OCI-LY3 (cell line): ENCODE data around the gene CCDC177.

Experiments used
- H2AFZ ChIP-seq: fragments of 200-600, 300-600 bp; shearing (Covaris generic); 2 replicates; pipeline ENCODE4 v1.6.0; 2014; ENCODE audit warnings: antibody characterized with exemption, low read depth, low read length
- H3K27ac ChIP-seq: fragments of 200-600, 300-600 bp; sonication (generic); 2 replicates; pipeline ENCODE4 v1.5.1; 2014; ENCODE audit warnings: mild to moderate bottlenecking, low read length, moderate library complexity, mixed read lengths
- H3K27me3 ChIP-seq: fragments of 200-600, 300-600 bp; sonication (generic); 2 replicates; pipeline ENCODE4 v1.6.1; 2014; ENCODE audit warnings: low read depth, low read length, mixed read lengths
- H3K36me3 ChIP-seq: fragments of 200-600, 300-600 bp; sonication (generic); replicated peaks from 2 replicates; pipeline ENCODE3; 2014; ENCODE audit warnings: low read depth, low read length, mixed read lengths
- H3K4me1 ChIP-seq: fragments of 300-600, 200-600 bp; sonication (generic); 2 replicates; pipeline ENCODE4 v1.6.1; 2014; ENCODE audit warnings: low read length, mixed read lengths
- H3K4me2 ChIP-seq: fragments of 200-600, 300-600 bp; sonication (generic); 2 replicates; pipeline ENCODE4 v1.6.1; 2014; ENCODE audit warnings: low read length, mixed read lengths
- H3K4me3 ChIP-seq: fragments of 300-600, 200-600 bp; sonication (generic); 2 replicates; pipeline ENCODE4 v1.5.1; 2014; ENCODE audit warnings: antibody characterized with exemption, mild to moderate bottlenecking, low read length, moderate library complexity
- H3K79me2 ChIP-seq: fragments of 300-600, 200-600 bp; shearing (Covaris generic); 2 replicates; pipeline ENCODE4 v1.6.1; 2014; ENCODE audit warnings: mild to moderate bottlenecking, low read length, mixed read lengths
- H3K9ac ChIP-seq: fragments of 300-600, 200-600 bp; shearing (Covaris generic); 2 replicates; pipeline ENCODE4 v1.6.0; 2014; ENCODE audit warnings: mild to moderate bottlenecking, low read length, moderate library complexity
- H3K9me3 ChIP-seq: fragments of 200-600, 300-600 bp; shearing (Covaris generic); 2 replicates; pipeline ENCODE4 v1.6.1; 2014; ENCODE audit warnings: low read length, mixed read lengths; ENCODE audit not compliant: insufficient read depth
- H4K20me1 ChIP-seq: fragments of 200-600, 300-600 bp; sonication (generic); 2 replicates; pipeline ENCODE4 v1.6.1; 2016; ENCODE audit warnings: low read length, mixed read lengths; ENCODE audit not compliant: insufficient read depth
- EZH2phosphoT487 ChIP-seq: fragments of 200-600 bp; shearing (Covaris generic); IDR thresholded peaks from 2 replicates; pipeline ENCODE4 v1.6.1; 2018; ENCODE audit warnings: antibody characterized with exemption, mixed run types, low read depth
- TF ChIP-seq, protein P1 (sequence below): fragments of 200-600, 300-600 bp; sonication (generic); IDR thresholded peaks from 2 replicates; pipeline ENCODE4 v1.5.1; 2014; ENCODE audit warnings: antibody characterized with exemption, low read length, low read depth

Gene CCDC177

DNA sequence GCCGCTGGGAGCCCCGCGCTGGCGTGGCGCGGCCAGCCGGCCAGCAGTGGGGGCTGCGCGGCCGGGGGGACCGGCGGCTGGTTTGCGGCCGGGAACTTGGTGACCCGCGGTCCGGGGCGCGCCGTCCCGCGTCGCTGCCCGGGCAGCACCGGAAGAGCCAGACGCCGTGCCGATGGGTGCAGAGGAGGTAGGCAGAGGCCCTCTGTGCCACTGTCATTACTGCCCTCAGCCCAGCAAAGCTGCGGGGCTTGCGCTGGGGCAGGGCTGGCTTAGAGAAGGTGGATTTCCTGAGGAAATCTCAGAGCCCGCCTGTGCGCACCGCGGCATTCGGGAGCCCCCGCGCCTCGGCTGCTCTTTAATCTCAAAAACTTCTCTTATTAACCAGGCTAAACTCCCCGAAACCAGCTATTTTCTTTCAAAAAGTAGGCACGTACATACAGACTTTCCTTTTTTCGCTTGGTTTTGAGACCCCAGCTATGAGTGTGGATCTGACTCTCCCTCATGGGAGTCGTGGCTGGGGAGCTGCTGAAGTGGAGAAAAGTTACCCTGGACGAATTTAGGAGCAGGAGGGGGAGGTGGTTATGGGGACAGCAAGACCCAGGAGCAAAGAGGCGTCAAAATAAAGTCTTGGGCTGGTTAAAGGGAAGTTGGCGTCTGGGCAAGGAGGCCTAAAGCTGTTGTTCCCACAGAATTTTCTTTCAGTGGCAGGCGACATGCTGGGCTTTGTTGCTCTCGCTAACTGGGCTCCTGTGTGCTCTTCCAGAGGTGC, 37.5 kb upstream of the CCDC177 start:
- Histone ChIP-seq H3K4me1 (peaks cover 55% of the 10 kb centered on the region), H3K27ac (peak overlapping the region; percentile 96)

DNA sequence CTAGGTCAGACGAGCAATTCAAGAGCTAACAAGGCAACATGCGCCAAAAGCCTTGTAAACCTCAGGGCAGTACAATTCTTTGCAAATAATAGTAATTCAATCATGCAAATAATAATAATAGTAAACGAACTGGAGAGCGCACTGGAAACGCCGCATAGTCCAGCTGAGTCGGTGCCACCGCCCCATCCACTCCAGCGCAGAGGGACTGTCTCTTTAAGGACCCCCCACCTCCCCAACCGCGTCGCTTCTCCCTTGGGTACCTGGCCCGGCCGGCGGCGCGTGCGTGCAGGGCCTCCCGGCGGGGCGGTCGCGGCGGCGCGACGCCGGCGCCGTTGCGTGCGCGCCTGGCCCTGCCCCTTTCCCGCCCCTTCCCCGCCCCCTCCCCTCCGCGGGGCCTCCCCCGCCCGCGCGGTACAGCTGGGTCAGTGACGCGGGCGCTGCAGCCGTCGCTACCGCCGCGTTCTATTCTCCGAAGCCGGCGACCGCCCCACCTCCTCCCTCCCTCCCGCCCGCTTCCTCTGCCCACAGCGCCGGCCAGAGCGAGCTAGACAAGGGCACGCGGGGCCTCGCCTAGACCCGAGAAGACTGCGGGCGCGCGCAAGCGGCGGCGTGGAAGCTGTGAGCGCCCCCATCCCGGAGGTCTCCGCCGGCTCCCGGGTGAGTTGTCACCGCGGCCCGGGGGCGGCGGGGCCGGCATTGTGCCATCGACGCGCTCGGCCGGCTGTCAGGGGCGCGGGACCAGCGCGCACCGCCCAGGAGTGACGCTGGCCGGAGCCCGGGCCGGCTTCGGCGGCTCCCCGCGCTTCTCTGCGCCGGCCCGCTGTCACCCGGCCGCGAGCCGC, 36.7 kb upstream of the CCDC177 start, which contains the start of gene SUSD6:
TSS of gene SUSD6 (plus strand) at position 425 of the 842 bp plus-strand sequence. CDS start 46,997 bp downstream, outside the sequence.
- Histone ChIP-seq H3K79me2 (peaks cover 35% of the 10 kb centered on the region), H3K4me1 (peaks cover 53% of the 10 kb centered on the region), H3K27ac (peak within 1 kb of the TSS; percentile 96)

More for the DNA sequence above, 37.5 kb upstream of the CCDC177 start:
- Histone ChIP-seq H2AFZ (0 out of 2 replicates have a peak overlapping the region, but pooled peaks have one; percentile 24), H3K4me2 (peak overlapping the region; percentile 97), H3K9ac (peak overlapping the region; percentile 99), H3K4me3 (peak overlapping the region; percentile 97), H3K27me3 (no peaks in the 10 kb centered on the region), H4K20me1 (0 out of 2 replicates have a peak, but pooled peaks cover under 1% of the 10 kb centered on the region), H3K9me3 (no peaks in the 10 kb centered on the region), H3K79me2 (peaks cover 43% of the 10 kb centered on the region), H3K36me3 (peaks cover 5% of the 10 kb centered on the region)
- TF ChIP-seq, protein P1, sequence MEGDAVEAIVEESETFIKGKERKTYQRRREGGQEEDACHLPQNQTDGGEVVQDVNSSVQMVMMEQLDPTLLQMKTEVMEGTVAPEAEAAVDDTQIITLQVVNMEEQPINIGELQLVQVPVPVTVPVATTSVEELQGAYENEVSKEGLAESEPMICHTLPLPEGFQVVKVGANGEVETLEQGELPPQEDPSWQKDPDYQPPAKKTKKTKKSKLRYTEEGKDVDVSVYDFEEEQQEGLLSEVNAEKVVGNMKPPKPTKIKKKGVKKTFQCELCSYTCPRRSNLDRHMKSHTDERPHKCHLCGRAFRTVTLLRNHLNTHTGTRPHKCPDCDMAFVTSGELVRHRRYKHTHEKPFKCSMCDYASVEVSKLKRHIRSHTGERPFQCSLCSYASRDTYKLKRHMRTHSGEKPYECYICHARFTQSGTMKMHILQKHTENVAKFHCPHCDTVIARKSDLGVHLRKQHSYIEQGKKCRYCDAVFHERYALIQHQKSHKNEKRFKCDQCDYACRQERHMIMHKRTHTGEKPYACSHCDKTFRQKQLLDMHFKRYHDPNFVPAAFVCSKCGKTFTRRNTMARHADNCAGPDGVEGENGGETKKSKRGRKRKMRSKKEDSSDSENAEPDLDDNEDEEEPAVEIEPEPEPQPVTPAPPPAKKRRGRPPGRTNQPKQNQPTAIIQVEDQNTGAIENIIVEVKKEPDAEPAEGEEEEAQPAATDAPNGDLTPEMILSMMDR = no peak
- no peak for TF ChIP-seq EZH2phosphoT487

DNA sequence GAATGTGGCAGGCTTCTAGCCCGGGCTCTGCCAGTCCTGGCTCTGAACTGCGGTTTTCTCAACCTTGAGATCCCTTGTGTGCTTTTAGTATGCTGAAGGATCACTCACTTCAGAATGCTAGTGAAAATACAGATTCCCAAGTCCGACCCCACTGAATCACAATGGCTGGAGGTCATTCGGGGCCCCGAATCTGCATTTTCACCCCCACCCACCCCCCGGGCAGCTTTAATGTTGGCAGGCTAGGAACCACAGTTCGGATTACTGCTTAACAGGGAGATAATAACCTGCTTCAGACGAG, 36.2 kb upstream of the CCDC177 start:
- Histone ChIP-seq H3K4me2 (peak overlapping the region; percentile 97), H2AFZ (peak overlapping the region; percentile 84), H3K27me3 (no peaks in the 10 kb centered on the region), H3K36me3 (no peaks in the 10 kb centered on the region), H3K27ac (peak overlapping the region; percentile 42), H3K4me3 (peak overlapping the region; percentile 87), H3K9me3 (no peaks in the 10 kb centered on the region), H3K9ac (peak overlapping the region; percentile 80), H4K20me1 (no peaks in the 10 kb centered on the region), H3K79me2 (peaks cover 30% of the 10 kb centered on the region), H3K4me1 (peaks cover 49% of the 10 kb centered on the region)
- TF ChIP-seq EZH2phosphoT487 = no peak
- TF ChIP-seq, protein P1 = no peak

More for the DNA sequence above, 36.7 kb upstream of the CCDC177 start, which contains the start of gene SUSD6:
- H3K9ac ChIP-seq = peak within 1 kb of the TSS; percentile 99
- peaks cover 3% of the 10 kb centered on the region for H3K36me3 ChIP-seq
- peak within 1 kb of the TSS; percentile 84 for H2AFZ ChIP-seq
- no peaks in the 10 kb centered on the region for H4K20me1 ChIP-seq
- H3K4me2 ChIP-seq = peak within 1 kb of the TSS; percentile 97
- no peak for TF ChIP-seq EZH2phosphoT487
- TF ChIP-seq, protein P1 = no peak
- peak within 1 kb of the TSS; percentile 97 for H3K4me3 ChIP-seq
- no peaks in the 10 kb centered on the region for H3K9me3 ChIP-seq
- no peaks in the 10 kb centered on the region for H3K27me3 ChIP-seq
